Neural progenitor cell (in vitro differentiated cells): ENCODE results near the gene BANF1. TPM values are rescaled to one million over a fixed set of nuclear protein-coding genes. Genes with fewer than 3 reads are reported as not detected.

Experiments
- DNase-seq: peaks from one replicate; pipeline ENCODE4 v3.0.0-alpha.2; 2016; ENCODE audit warnings: low spot score
- H2AFZ ChIP-seq: fragments of 200-600 bp; sonication (generic); replicated peaks from 2 replicates; pipeline ENCODE4 v1.6.1; 2016; ENCODE audit warnings: antibody characterized with exemption
- H3F3A ChIP-seq: fragments of 200-600 bp; sonication (generic); 2 replicates; pipeline ENCODE4 v1.6.1; 2016; ENCODE audit warnings: antibody characterized with exemption, low read depth
- H3K27ac ChIP-seq: fragments of 200-600 bp; sonication (generic); 2 replicates; pipeline ENCODE4 v1.5.1; 2016; ENCODE audit warnings: mild to moderate bottlenecking
- H3K27me3 ChIP-seq: fragments of 200-600 bp; sonication (generic); 2 replicates; pipeline ENCODE4 v1.6.1; 2016; ENCODE audit warnings: mild to moderate bottlenecking, moderate library complexity
- H3K36me3 ChIP-seq: fragments of 200-600 bp; sonication (generic); 2 replicates; pipeline ENCODE4 v1.5.1; 2016
- H3K4me1 ChIP-seq: fragments of 200-600 bp; sonication (generic); 2 replicates; pipeline ENCODE4 v1.6.1; 2016; ENCODE audit warnings: mixed run types
- H3K4me2 ChIP-seq: fragments of 200-600 bp; sonication (generic); 2 replicates; pipeline ENCODE4 v1.6.1; 2016
- H3K4me3 ChIP-seq: fragments of 200-600 bp; sonication (generic); 2 replicates; pipeline ENCODE4 v1.5.1; 2016
- H3K79me2 ChIP-seq: fragments of 200-600 bp; sonication (generic); 2 replicates; pipeline ENCODE4 v1.6.1; 2016; ENCODE audit warnings: low read depth
- H3K9ac ChIP-seq: fragments of 200-600 bp; sonication (generic); 2 replicates; pipeline ENCODE4 v1.6.1; 2016
- H3K9me3 ChIP-seq: fragments of 200-600 bp; sonication (generic); 2 replicates; pipeline ENCODE4 v1.5.1; 2016; ENCODE audit warnings: low read depth
- H4K20me1 ChIP-seq: fragments of 200-600 bp; sonication (generic); 2 replicates; pipeline ENCODE4 v1.6.1; 2016; ENCODE audit warnings: low read depth
- H3K27ac Mint-ChIP-seq: 3 replicates; pipeline ENCODE4 v1.8.0; 2021; ENCODE audit warnings: mixed read lengths
- H3K27me3 Mint-ChIP-seq: 2 replicates; pipeline ENCODE4 v1.8.0; 2022; ENCODE audit warnings: low read depth, mild to moderate bottlenecking, inconsistent platforms, moderate library complexity, mixed read lengths; ENCODE audit not compliant: insufficient read depth
- H3K36me3 Mint-ChIP-seq: 3 replicates; pipeline ENCODE4 v1.8.0; 2021; ENCODE audit warnings: mixed read lengths
- H3K4me1 Mint-ChIP-seq: 3 replicates; pipeline ENCODE4 v1.8.0; 2021; ENCODE audit warnings: mixed read lengths
- H3K4me3 Mint-ChIP-seq: 3 replicates; pipeline ENCODE4 v1.8.0; 2021; ENCODE audit warnings: mild to moderate bottlenecking, moderate library complexity, mixed read lengths
- H3K9me3 Mint-ChIP-seq: 3 replicates; pipeline ENCODE4 v1.8.0; 2020; ENCODE audit warnings: mixed read lengths
- EZH2 ChIP-seq: fragments of 200-600 bp; sonication (generic); IDR thresholded peaks from 2 replicates; pipeline ENCODE4 v1.6.1; 2017; ENCODE audit warnings: antibody characterized with exemption, mild to moderate bottlenecking, moderate library complexity
- EZH2phosphoT487 ChIP-seq: fragments of 200-600 bp; sonication (generic); IDR thresholded peaks from 2 replicates; pipeline ENCODE4 v1.6.1; 2017; ENCODE audit warnings: antibody characterized with exemption
- total RNA-seq: library from RNA; depleted of rRNA; stranded (reverse); fragments of >200 nt; gene quantifications from 2 replicates; pipeline ENCODE4 v1.2.3, GENCODE V29; 2015; ENCODE audit warnings: low replicate concordance
- TF ChIP-seq, protein P1 (sequence below): fragments of 200-600 bp; sonication (generic); IDR thresholded peaks from 2 replicates; pipeline ENCODE4 v1.5.1; 2017; ENCODE audit warnings: antibody characterized with exemption, mild to moderate bottlenecking

The BANF1 gene
- total RNA-seq, 1 donor from 2014 or later, result 39.8 TPM

DNA sequence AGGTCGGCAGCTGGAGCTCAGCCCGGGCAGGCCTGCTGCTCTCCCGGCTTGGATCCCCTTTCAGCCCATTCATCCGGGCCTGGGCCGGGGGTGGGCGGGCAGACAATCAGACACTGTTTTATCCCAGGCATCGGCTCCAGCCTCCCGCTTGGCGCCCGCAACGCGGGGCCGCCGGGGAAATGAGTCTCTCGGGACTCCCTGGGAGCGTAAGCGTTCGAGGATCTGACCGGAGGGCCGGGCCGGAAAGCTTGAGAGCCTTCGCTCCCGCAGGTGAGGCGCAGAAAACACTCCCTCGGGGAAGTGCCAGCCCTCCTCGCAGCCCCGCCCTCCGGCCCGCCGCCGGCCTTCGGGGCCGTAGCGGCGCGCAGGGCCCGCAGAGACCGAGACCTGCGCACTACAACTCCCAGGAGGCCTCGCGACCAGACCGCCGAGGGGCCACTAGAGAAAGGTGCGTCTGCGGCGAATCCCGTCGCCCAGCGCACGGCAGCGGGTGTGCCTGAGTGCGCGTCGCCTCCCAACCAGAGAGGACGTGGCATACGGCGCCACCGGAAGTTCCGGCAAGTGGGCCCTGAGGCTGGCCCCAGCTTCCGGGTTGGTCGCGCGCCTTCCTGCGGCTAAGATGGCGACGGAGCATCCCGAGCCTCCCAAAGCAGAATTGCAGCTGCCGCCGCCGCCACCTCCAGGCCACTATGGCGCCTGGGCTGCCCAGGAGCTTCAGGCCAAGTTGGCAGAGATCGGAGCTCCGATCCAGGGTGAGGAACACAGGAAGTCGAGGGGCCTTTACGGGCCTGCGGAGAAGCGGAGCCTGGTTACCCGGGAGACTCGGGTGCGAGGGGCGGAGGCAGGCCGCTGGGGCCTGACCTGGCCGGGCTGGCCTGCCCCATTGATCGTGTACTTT, 49.7 kb downstream of the BANF1 start, which contains the start of gene SF3B2:
TSS of gene SF3B2 (plus strand) at position 599 of the 898 bp plus-strand sequence. CDS start at position 620, 21 bp downstream.
- H3K79me2 ChIP-seq, result peaks cover 48% of the 10 kb centered on the region
- H3K4me1 Mint-ChIP-seq, result peaks cover 42% of the 10 kb centered on the region
- H3K9me3 ChIP-seq, result no peaks in the 10 kb centered on the region
- H3K4me3 ChIP-seq, result peak within 1 kb of the TSS; percentile 80
- peaks cover 1% of the 10 kb centered on the region for H3K27me3 Mint-ChIP-seq
- H3K27me3 ChIP-seq, result no peaks in the 10 kb centered on the region
- H3K27ac Mint-ChIP-seq, result peak within 1 kb of the TSS; percentile 99
- peaks cover 6% of the 10 kb centered on the region for H3K36me3 ChIP-seq
- H3K9me3 Mint-ChIP-seq, result no peaks in the 10 kb centered on the region
- peaks cover 28% of the 10 kb centered on the region for H3F3A ChIP-seq
- TF ChIP-seq EZH2, result peak; percentile 1
- TF ChIP-seq, protein P1, sequence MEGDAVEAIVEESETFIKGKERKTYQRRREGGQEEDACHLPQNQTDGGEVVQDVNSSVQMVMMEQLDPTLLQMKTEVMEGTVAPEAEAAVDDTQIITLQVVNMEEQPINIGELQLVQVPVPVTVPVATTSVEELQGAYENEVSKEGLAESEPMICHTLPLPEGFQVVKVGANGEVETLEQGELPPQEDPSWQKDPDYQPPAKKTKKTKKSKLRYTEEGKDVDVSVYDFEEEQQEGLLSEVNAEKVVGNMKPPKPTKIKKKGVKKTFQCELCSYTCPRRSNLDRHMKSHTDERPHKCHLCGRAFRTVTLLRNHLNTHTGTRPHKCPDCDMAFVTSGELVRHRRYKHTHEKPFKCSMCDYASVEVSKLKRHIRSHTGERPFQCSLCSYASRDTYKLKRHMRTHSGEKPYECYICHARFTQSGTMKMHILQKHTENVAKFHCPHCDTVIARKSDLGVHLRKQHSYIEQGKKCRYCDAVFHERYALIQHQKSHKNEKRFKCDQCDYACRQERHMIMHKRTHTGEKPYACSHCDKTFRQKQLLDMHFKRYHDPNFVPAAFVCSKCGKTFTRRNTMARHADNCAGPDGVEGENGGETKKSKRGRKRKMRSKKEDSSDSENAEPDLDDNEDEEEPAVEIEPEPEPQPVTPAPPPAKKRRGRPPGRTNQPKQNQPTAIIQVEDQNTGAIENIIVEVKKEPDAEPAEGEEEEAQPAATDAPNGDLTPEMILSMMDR, result peak; percentile 11
- TF ChIP-seq EZH2phosphoT487, result no peak
- H3K36me3 Mint-ChIP-seq, result peaks cover 22% of the 10 kb centered on the region
- peak; percentile 100 for DNase-seq
- H3K4me3 Mint-ChIP-seq, result peak within 1 kb of the TSS; percentile 96
- peaks cover 22% of the 10 kb centered on the region for H3K4me1 ChIP-seq
- H3K27ac ChIP-seq, result peak within 1 kb of the TSS; percentile 92
- H3K9ac ChIP-seq, result peak within 1 kb of the TSS; percentile 91
- H4K20me1 ChIP-seq, result peaks cover 11% of the 10 kb centered on the region
- H2AFZ ChIP-seq, result peak within 1 kb of the TSS; percentile 13
- peak within 1 kb of the TSS; percentile 92 for H3K4me2 ChIP-seq

DNA sequence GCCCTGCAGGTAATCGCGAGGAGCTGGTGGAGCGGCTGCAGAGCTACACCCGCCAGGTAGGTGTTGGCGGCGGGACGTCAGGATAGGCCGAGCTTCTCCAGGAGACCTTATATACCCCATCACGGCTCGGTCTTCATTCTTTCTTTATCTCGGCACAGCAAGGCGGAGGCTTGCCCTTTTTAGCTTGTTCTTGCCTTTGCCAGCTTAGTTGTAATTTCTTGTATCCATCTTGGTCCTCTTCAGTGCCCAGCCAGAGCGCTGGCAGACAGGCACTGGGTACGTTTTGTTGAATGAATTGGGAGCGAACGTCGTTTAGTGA, 50.3 kb downstream of the BANF1 start:
- Histone ChIP-seq H3K9ac (peak overlapping the region; percentile 91), H3K4me3 (peak overlapping the region; percentile 80), H3F3A (peaks cover 28% of the 10 kb centered on the region), H3K36me3 (peaks cover 6% of the 10 kb centered on the region), H3K9me3 (no peaks in the 10 kb centered on the region), H2AFZ (peak overlapping the region; percentile 13), H4K20me1 (peaks cover 11% of the 10 kb centered on the region), H3K4me2 (peak overlapping the region; percentile 92), H3K27ac (peak overlapping the region; percentile 9), H3K4me1 (peaks cover 22% of the 10 kb centered on the region), H3K79me2 (peaks cover 42% of the 10 kb centered on the region), H3K27me3 (no peaks in the 10 kb centered on the region)
- H3K27ac Mint-ChIP-seq, result peak overlapping the region; percentile 88
- H3K36me3 Mint-ChIP-seq, result peaks cover 25% of the 10 kb centered on the region
- H3K27me3 Mint-ChIP-seq, result peaks cover 5% of the 10 kb centered on the region
- H3K4me1 Mint-ChIP-seq, result peaks cover 41% of the 10 kb centered on the region
- H3K9me3 Mint-ChIP-seq, result no peaks in the 10 kb centered on the region
- H3K4me3 Mint-ChIP-seq, result peak overlapping the region; percentile 96
- no peak for TF ChIP-seq EZH2
- TF ChIP-seq EZH2phosphoT487, result no peak
- TF ChIP-seq, protein P1, result no peak
- no peak for DNase-seq

Other genes starting within 250 kb of the BANF1 start
- 3.6 and 13.8 TPM in 2 replicates for gene AP5B1, start 221.5 kb upstream of the BANF1 start, total RNA-seq
- 0.12 TPM in 1 of 2 replicates, not detected in the other for gene OVOL1, start 215.4 kb upstream of the BANF1 start, total RNA-seq
- 1.4 and 3.0 TPM in 2 replicates for gene SNX32, start 168.5 kb upstream of the BANF1 start, total RNA-seq
- 704 and 971 TPM in 2 replicates for gene CFL1, start 144.3 kb upstream of the BANF1 start, total RNA-seq
- gene MUS81, start 142.1 kb upstream of the BANF1 start, total RNA-seq, result 36.8 and 42.4 TPM in 2 replicates
- 9.2 and 25.1 TPM in 2 replicates for gene EFEMP2, start 129.7 kb upstream of the BANF1 start, total RNA-seq
- gene CTSW, start 122.7 kb upstream of the BANF1 start, total RNA-seq, result not detected in 2 replicates
- 92.1 and 113 TPM in 2 replicates for gene FIBP, start 114.0 kb upstream of the BANF1 start, total RNA-seq
- 3.9 and 23.1 TPM in 2 replicates for gene CCDC85B, start 111.8 kb upstream of the BANF1 start, total RNA-seq
- not detected in 2 replicates for gene FOSL1, start 102.1 kb upstream of the BANF1 start, total RNA-seq
- 6.9 and 22.4 TPM in 2 replicates for gene C11orf68, start 83.4 kb upstream of the BANF1 start, total RNA-seq
- 51.0 and 74.8 TPM in 2 replicates for gene DRAP1, start 83.1 kb upstream of the BANF1 start, total RNA-seq
- gene TSGA10IP, start 57.0 kb upstream of the BANF1 start, total RNA-seq, result 3.0 and 7.3 TPM in 2 replicates
- gene SART1, start 40.8 kb upstream of the BANF1 start, total RNA-seq, result 8.6 and 39.5 TPM in 2 replicates
- gene EIF1AD, start 346 bp upstream of the BANF1 start, total RNA-seq, result 22.2 and 26.3 TPM in 2 replicates
- 0.50 TPM in 1 of 2 replicates, not detected in the other for gene CST6, start 9.5 kb downstream of the BANF1 start, total RNA-seq
- not detected in 2 replicates for gene CATSPER1, start 24.0 kb downstream of the BANF1 start, total RNA-seq
- gene GAL3ST3, start 46.7 kb downstream of the BANF1 start, total RNA-seq, result 8.5 and 35.9 TPM in 2 replicates
- gene SF3B2, start 49.9 kb downstream of the BANF1 start, total RNA-seq, result 177 and 198 TPM in 2 replicates
- gene PACS1, start 67.8 kb downstream of the BANF1 start, total RNA-seq, result 13.4 and 15.2 TPM in 2 replicates